ENCODE results near the gene SBF2.

SBF2 gene

DNA sequence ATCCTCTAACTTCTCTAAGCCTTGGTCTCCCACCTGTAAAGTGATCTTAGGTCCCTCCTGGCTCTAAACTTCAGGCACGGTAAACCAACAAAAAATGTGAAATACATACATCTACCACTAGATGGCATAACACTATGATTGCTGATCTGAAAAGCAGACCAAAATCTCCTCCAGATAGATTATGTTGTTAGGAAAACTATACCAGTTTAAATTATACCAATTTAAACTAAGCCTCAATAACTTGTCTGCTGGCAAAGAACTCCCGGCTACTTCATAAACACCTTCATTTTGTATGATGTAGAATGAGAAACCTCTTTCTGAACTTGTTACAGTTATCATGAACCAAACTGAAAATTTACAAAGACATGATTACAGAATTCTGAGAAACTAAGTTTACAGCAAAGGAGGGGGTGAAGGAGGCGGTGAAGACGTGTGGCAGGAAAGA lies 85.9 kb downstream of the SBF2 start:
- Histone ChIP-seq H3K9me3 (no peaks in the 10 kb centered on the region), H3K4me3 (no peak overlapping the region), H3K27me3 (ENCODE audit: low read depth) (no peaks in the 10 kb centered on the region), H3K36me3 (replicated peaks) (no peaks in the 10 kb centered on the region), H3K4me1 (no peaks in the 10 kb centered on the region)
- in situ Hi-C loops (cut with MboI; ENCODE audit: low sequenced_read_pairs), result loop anchor here (10.0 kb wide), 1 partner anchor 87 kb away; the partner anchor contains the start of gene SBF2
- peak in 1 of 2 experiments; percentile 72 for DNase-seq (ENCODE audit: low spot score in 2 of 2)

DNA sequence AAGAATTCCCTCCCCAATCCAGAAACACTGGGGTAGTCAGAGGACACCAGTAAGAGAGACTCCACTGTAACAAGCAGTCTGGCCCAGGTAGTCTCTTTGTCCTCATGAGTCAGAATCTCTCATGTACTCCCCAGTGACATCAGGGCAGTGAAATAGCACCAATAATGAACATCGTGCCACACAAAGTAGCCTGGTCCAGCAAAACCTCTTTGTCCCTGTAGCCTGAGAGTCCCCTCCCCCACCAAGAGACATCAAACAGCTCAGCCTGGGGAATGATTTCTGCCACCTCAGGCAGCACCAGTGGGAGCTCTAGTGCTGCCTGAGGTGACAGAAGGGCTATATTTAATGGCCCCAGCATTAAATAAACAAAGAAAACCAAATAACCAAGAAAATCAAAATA lies 88.1 kb downstream of the SBF2 start:
- DNase-seq (ENCODE audit: low spot score in 2 of 2), result no peak
- peaks cover 8% of the 10 kb centered on the region for H3K4me1 ChIP-seq
- no peaks in the 10 kb centered on the region for H3K27me3 ChIP-seq (ENCODE audit: low read depth)
- H3K36me3 ChIP-seq (replicated peaks), result no peaks in the 10 kb centered on the region
- in situ Hi-C loops (cut with MboI; ENCODE audit: low sequenced_read_pairs), result loop anchor here (10.0 kb wide), 1 partner anchor 89 kb away; the partner anchor contains the start of gene SBF2
- no peak overlapping the region for H3K4me3 ChIP-seq
- H3K9me3 ChIP-seq, result no peaks in the 10 kb centered on the region

DNA sequence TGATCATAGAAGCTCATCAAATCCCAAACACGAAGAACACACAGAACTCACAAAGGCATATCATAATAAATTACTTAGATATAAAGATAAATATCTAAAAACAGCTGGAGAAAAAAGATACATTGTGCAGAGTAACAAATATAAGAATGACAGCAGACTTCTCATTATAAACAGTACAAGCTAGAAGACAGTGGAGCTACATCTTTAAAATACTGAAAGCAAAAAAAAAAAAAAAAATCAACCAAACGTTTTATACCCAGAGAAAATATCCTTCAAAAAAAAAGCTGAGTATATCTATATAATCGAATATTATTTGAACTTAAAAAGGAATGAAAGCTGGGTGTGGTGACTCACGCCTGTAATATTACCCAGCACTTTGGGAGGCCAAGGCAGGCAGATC lies 90.0 kb downstream of the SBF2 start:
- H3K36me3 ChIP-seq (replicated peaks), result no peaks in the 10 kb centered on the region
- H3K4me3 ChIP-seq, result no peak overlapping the region
- peaks cover 16% of the 10 kb centered on the region for H3K4me1 ChIP-seq
- H3K9me3 ChIP-seq, result no peaks in the 10 kb centered on the region
- in situ Hi-C loops (cut with MboI; ENCODE audit: low sequenced_read_pairs), result loop anchor here (10.0 kb wide), 1 partner anchor 91 kb away; the partner anchor contains the start of gene SBF2
- H3K27me3 ChIP-seq (ENCODE audit: low read depth), result no peaks in the 10 kb centered on the region
- DNase-seq (ENCODE audit: low spot score in 2 of 2), result no peak

DNA sequence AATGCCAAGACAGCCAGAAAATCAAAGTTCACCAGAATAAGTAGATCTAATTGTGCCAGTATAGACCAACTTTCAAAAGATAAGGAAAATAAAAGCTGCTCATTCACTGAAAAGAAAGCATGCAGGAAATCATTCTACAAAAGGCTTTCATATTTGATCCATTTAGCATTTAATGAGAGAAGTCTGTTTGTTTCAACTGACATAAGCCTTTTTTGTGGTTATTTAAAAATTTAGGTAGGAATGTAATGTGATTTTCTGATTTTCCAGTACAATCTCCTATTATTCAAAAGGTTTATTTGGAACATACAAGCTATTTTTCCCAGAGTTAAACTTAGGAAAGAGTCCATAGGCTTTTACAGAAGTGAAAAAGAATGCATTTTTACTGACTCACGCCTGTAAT lies 92.7 kb downstream of the SBF2 start:
- Histone ChIP-seq H3K36me3 (replicated peaks) (no peaks in the 10 kb centered on the region), H3K9me3 (no peaks in the 10 kb centered on the region), H3K27me3 (ENCODE audit: low read depth) (no peaks in the 10 kb centered on the region), H3K4me3 (no peak overlapping the region), H3K4me1 (peaks cover 16% of the 10 kb centered on the region)
- DNase-seq (ENCODE audit: low spot score in 2 of 2), result peak in 1 of 2 experiments; percentile 71
- in situ Hi-C loops (cut with MboI; ENCODE audit: low sequenced_read_pairs), result loop anchor here (10.0 kb wide), 1 partner anchor 93 kb away; the partner anchor contains the start of gene SBF2

DNA sequence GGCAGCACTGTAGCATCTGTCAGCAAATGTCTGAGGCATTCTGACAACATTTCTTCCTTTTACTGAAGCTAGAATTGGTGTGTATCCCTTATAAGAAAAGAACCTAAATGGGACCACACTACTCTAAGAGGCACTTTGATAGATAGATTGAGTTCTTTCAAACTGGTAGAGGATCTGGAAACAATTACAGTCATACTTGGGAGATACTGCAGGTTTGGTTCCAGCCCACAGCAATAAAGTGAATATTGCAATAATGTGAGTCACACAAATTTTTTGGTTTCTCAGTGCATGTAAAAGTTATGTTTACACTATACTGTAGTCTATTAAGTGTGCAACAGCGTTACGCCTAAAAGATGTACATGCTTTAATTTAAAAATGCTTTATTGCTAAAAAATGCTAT lies 96.9 kb downstream of the SBF2 start:
- Histone ChIP-seq H3K27me3 (ENCODE audit: low read depth) (no peaks in the 10 kb centered on the region), H3K4me1 (peaks cover 16% of the 10 kb centered on the region), H3K9me3 (no peaks in the 10 kb centered on the region), H3K4me3 (no peak overlapping the region), H3K36me3 (replicated peaks) (no peaks in the 10 kb centered on the region; the same call in 1 of the 2 replicates)
- in situ Hi-C loops (cut with MboI; ENCODE audit: low sequenced_read_pairs), result no loop called here
- DNase-seq (ENCODE audit: low spot score in 2 of 2), result no peak

DNA sequence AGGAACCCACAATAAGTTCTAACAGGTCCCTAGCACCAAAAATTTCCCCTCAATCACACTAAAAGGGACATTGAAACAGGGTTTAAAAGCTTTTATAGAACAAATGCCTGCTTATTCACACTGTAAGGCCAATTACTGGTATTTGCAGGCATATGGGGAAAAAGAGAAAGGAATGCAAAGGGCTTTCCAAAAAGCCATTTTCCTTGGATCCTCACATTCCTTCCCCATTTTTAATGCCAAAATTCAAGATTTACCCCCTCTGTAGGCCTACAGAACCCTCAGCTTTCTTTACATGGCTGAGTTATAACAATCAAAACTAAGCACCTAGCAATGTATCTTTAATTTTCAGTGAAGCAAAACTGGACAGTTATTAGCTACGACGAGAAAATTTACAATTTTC lies 102.0 kb downstream of the SBF2 start:
- no peak for DNase-seq (ENCODE audit: low spot score in 2 of 2)
- no peaks in the 10 kb centered on the region for H3K4me1 ChIP-seq
- in situ Hi-C loops (cut with MboI; ENCODE audit: low sequenced_read_pairs), result no loop called here
- H3K9me3 ChIP-seq, result no peaks in the 10 kb centered on the region
- H3K36me3 ChIP-seq (replicated peaks), result no peaks in the 10 kb centered on the region; the same call in 1 of the 2 replicates
- no peaks in the 10 kb centered on the region for H3K27me3 ChIP-seq (ENCODE audit: low read depth)
- no peak overlapping the region for H3K4me3 ChIP-seq

DNA sequence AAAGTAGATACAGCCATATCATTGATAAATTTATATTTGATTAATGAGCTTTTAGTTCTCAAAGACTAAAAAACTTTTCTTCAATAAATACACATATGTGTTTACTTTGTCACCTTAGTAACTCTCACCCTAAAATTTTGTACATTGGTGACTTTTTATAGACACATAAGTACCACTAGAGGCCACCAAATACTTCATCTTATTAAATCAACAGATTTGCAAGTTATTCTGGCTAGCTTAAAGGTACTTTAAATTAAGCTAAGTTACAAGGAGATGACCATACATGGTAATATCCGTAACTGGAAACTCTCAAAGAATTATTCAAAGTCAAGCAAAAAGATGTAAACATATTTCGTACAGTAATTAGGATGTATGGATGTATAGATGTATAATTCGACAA lies 112.2 kb downstream of the SBF2 start:
- in situ Hi-C loops (cut with MboI; ENCODE audit: low sequenced_read_pairs), result no loop called here
- Histone ChIP-seq H3K9me3 (no peaks in the 10 kb centered on the region), H3K4me1 (no peaks in the 10 kb centered on the region), H3K27me3 (ENCODE audit: low read depth) (no peaks in the 10 kb centered on the region), H3K36me3 (replicated peaks) (no peaks in the 10 kb centered on the region), H3K4me3 (no peak overlapping the region)
- peak in 1 of 2 experiments; percentile 23 for DNase-seq (ENCODE audit: low spot score in 2 of 2)

DNA sequence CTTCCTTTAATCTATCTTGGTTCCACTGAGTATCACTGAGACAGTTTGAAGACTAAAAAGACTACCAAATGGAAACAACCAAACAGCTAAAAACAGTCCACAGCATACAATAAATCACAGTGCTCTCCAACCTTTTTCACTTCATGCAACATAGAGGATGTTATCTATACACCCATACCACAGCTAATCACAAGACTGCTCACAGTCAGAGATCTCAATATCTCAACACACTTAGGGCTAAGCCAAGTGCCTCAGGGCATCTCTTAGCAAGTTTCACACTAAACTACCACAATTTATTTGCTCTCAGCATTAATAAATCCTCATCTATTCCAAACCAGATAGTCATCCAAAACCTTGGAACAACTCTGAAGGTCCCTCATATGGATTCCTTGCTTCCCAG lies 129.4 kb downstream of the SBF2 start:
- H3K36me3 ChIP-seq (replicated peaks), result no peaks in the 10 kb centered on the region
- H3K4me1 ChIP-seq, result peaks cover 9% of the 10 kb centered on the region
- no peaks in the 10 kb centered on the region for H3K27me3 ChIP-seq (ENCODE audit: low read depth)
- no peak overlapping the region for H3K4me3 ChIP-seq
- in situ Hi-C loops (cut with MboI; ENCODE audit: low sequenced_read_pairs), result no loop called here
- no peaks in the 10 kb centered on the region for H3K9me3 ChIP-seq
- DNase-seq (ENCODE audit: low spot score in 2 of 2), result no peak

DNA sequence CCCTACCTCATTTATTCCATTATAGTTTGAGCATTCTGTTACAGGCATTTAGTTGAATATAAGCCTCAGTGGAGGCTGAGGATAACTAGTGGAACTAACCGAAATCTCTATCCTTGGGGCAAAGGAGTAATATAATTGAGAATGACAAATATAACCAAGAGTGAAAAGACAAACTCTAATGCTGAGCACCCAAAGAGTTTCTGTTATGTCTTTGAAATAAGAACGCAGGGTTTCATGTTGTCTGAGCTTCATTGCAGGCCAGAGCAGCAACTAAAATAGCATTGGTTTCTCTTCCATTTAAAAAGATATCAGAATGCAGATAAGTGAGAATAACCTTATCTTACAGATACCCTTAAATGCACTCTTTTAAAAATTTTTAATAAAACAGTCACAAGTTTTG lies 131.8 kb downstream of the SBF2 start:
- peaks cover 9% of the 10 kb centered on the region for H3K4me1 ChIP-seq
- no peak for DNase-seq (ENCODE audit: low spot score in 2 of 2)
- in situ Hi-C loops (cut with MboI; ENCODE audit: low sequenced_read_pairs), result no loop called here
- no peaks in the 10 kb centered on the region for H3K27me3 ChIP-seq (ENCODE audit: low read depth)
- H3K9me3 ChIP-seq, result no peaks in the 10 kb centered on the region
- H3K4me3 ChIP-seq, result no peak overlapping the region
- no peaks in the 10 kb centered on the region for H3K36me3 ChIP-seq (replicated peaks)

DNA sequence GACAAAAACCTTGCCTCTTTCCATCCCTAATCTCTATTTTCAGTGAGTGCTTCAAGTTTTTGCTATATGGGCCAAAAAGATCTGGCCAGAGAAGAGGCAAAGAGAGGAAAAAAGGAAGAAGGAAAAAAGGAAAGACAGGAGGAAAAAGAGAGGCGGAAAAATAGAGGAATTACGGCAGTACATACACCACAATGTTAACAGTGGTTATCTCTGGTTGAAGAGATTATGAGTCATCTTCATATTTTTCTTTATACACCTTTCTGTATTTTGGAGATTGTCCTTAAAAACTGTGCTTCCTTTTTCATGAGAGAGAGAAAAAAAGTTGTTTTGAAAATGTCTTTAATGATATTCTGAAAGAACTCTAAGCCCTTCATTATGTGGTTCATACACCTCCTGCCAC lies 133.7 kb downstream of the SBF2 start:
- Histone ChIP-seq H3K9me3 (no peaks in the 10 kb centered on the region), H3K4me3 (no peak overlapping the region), H3K36me3 (replicated peaks) (no peaks in the 10 kb centered on the region), H3K27me3 (ENCODE audit: low read depth) (no peaks in the 10 kb centered on the region), H3K4me1 (peaks cover 9% of the 10 kb centered on the region)
- no peak for DNase-seq (ENCODE audit: low spot score in 2 of 2)
- in situ Hi-C loops (cut with MboI; ENCODE audit: low sequenced_read_pairs), result no loop called here

DNA sequence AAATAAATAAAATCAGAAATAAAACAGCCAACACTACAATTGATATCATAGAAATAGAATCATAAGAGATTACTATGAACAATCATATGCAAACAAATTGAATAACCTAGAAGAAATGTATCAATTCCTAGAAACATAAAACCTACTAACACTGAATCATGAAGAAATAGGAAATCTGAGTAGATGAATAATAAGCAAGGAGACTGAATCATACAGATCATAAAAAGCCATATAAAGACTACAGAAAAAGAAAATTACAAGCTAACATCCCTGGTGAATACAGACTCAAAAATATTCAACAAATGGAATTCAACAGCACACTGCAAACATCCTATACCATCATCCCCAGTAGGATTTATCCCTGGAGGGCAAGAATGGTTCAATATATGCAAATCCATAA lies 135.6 kb downstream of the SBF2 start:
- DNase-seq (ENCODE audit: low spot score in 2 of 2), result no peak
- peaks cover 9% of the 10 kb centered on the region for H3K4me1 ChIP-seq
- no peak overlapping the region for H3K4me3 ChIP-seq
- H3K27me3 ChIP-seq (ENCODE audit: low read depth), result no peaks in the 10 kb centered on the region
- in situ Hi-C loops (cut with MboI; ENCODE audit: low sequenced_read_pairs), result no loop called here
- H3K9me3 ChIP-seq, result no peaks in the 10 kb centered on the region
- no peaks in the 10 kb centered on the region for H3K36me3 ChIP-seq (replicated peaks)

DNA sequence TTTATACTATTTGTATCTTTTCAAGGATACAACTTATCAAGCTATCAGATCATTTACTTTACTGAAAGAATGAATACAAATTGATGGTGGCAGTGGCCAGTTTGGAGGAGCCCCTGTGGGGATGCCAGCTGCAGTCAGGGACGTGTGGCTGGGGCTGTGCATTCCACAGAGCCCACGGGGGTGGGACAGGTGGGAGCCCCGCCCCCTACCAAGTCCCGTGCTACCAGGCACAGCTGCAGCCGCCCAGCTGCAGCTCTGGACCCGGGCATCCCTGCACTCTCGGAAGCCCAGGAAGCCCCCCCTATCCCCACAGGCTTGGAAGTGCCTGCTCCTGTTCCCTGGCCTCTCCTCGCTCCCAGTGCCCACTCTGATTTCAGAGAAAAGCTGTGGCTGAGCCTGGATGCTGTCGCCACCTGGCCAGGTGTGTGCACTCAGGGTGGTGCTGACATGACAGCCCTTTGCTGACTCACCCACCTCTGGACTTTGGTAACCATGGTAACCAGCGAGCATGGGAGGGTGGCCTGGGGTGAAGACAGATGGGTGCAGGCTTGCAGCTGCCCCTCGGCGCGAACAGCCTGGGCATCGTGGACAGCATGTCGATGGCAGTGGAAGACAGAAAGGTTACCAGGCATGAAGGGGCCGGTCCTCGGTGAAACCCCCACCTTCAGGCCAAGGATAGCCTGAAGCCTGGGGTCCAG lies 138.1 kb downstream of the SBF2 start:
- in situ Hi-C loops (cut with MboI; ENCODE audit: low sequenced_read_pairs), result no loop called here
- DNase-seq (ENCODE audit: low spot score in 2 of 2), result no peak
- Histone ChIP-seq H3K4me3 (no peak overlapping the region), H3K36me3 (replicated peaks) (no peaks in the 10 kb centered on the region), H3K27me3 (ENCODE audit: low read depth) (no peaks in the 10 kb centered on the region), H3K4me1 (peaks cover 5% of the 10 kb centered on the region; the same call in 1 of the 2 replicates), H3K9me3 (no peaks in the 10 kb centered on the region)

DNA sequence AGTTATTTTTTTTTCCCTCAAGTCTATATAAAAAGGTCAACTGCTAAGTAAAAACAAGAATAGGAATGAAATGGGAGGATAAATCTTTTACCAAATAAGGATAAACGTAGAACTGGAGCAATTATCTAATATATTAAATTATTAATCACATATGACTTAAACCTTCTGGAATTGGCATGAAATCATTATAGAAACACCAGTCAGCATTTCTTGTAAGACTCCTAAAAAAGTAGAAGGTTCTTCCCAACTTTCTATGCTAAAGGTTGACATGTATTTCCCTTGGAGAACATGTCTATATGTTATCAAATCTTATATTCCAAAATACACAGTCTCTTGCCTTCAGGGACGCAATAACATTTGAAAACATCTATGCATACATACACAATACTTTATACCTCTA lies 143.2 kb downstream of the SBF2 start:
- DNase-seq (ENCODE audit: low spot score in 2 of 2), result no peak
- Histone ChIP-seq H3K9me3 (no peaks in the 10 kb centered on the region; the same call in 1 of the 2 replicates), H3K4me1 (no peaks in the 10 kb centered on the region), H3K36me3 (replicated peaks) (no peaks in the 10 kb centered on the region), H3K4me3 (no peak overlapping the region), H3K27me3 (ENCODE audit: low read depth) (no peaks in the 10 kb centered on the region)
- in situ Hi-C loops (cut with MboI; ENCODE audit: low sequenced_read_pairs), result no loop called here

DNA sequence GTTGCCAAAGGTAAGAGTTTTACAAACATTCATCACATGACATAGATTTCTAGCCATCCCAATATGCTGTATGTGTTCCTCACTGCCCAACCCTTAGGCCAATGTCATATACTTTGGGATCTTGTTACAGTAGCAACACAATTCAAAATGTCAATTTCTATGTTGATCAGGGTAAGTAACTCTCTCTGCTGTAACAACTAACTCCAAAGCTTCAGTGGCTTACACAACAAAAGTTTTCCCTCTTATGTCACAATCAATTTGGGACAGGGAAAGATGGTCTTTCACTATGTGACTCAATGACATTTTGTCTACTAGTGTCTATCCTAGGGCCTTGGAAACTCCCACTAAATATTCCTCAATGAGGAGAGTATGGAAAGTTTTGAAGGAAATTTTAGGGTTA lies 144.5 kb downstream of the SBF2 start:
- Histone ChIP-seq H3K36me3 (replicated peaks) (no peaks in the 10 kb centered on the region), H3K4me3 (no peak overlapping the region), H3K27me3 (ENCODE audit: low read depth) (no peaks in the 10 kb centered on the region), H3K4me1 (no peaks in the 10 kb centered on the region), H3K9me3 (no peaks in the 10 kb centered on the region; the same call in 1 of the 2 replicates)
- no peak for DNase-seq (ENCODE audit: low spot score in 2 of 2)
- in situ Hi-C loops (cut with MboI; ENCODE audit: low sequenced_read_pairs), result no loop called here
